GM08714 (cell line): ENCODE data around the gene PPP1R3D.
"Not testable (repeated sequence)": the region's sequence is repeated elsewhere in the genome, so short reads cannot be mapped to it uniquely, and the experiment has no call there.

Experiments
- H3K4me3 ChIP-seq: fragments of 200-500 bp; sonication (Bioruptor generic); 2 replicates; pipeline ENCODE4 v1.5.1; 2014; ENCODE audit warnings: mild to moderate bottlenecking, low read length, inconsistent platforms
- ZNF274 ChIP-seq: IDR thresholded peaks from 2 replicates; pipeline ENCODE4 v1.6.1; 2012; ENCODE audit warnings: mild to moderate bottlenecking, low read depth, low read length

Gene PPP1R3D

GRCh38 chr20:59911041-59911440, 29.1 kb downstream of the PPP1R3D start:
- H3K4me3 ChIP-seq = no peak overlapping the region
- no peak for TF ChIP-seq ZNF274

DNA sequence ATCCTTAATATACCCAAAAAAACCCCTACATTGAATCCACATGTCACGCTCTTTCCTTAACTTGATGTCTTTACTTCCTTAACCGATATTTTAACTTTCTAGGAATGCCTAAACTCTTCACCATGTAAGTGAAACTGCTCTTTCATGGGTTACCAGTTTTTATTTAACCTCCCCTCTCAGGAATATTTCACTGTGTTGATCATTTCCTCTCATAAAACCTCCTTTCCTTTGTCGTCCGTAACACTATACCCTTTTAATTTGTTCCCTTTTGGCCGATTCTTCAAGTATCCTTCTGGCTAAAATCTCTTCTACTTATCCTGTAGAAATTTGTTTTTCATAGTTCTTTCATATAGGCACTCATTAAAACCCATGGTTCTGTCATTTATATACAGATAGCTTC, 31.2 kb downstream of the PPP1R3D start:
- TF ChIP-seq ZNF274 = no peak
- no peak overlapping the region for H3K4me3 ChIP-seq

DNA sequence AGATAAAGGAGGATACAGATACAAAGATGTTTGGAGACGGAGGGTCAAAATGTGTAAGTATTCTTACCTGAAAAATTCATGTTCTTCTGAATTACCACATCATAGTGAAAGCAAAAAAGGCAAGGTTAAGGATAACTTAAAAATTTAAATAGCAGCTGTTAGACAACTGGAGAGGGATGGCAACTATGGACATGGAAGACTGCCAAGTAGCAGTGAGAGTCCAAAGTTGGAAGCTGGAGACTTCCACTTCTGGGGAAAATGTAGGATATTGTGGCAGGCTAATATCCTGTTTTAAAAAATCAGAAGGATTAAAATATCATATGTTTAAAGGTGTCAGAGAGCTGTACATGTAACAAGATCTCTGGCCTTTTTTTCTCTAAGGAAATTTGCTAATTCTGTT, 36.5 kb downstream of the PPP1R3D start:
- H3K4me3 ChIP-seq = no peak overlapping the region
- TF ChIP-seq ZNF274 = no peak

DNA sequence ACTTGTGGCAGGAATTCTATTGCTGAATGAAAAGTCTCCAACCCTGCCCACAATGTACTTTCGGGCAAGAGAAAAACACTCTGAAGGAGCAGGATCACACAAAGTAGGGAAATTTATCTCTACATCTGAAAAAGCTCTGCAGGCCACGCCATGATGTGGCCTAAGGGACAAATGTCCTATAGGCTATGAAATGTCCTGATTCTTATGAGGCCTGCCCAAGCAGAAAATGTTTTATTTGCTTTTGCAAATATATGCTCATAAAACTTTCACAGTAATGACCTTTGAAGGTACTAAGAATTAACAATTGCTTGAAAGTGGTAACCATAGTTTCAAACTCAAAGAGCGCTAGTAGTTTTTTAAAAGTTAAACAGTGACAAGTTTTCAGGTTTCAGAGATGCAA, 37.6 kb downstream of the PPP1R3D start:
- no peak for TF ChIP-seq ZNF274
- H3K4me3 ChIP-seq = no peak overlapping the region

- TF ChIP-seq ZNF274 = no peak
- H3K4me3 ChIP-seq = no peak overlapping the region
Measured at GRCh38 chr20:59895908-59896307, 44.2 kb downstream of the PPP1R3D start.

- no peak overlapping the region for H3K4me3 ChIP-seq
- TF ChIP-seq ZNF274 = no peak
Measured at GRCh38 chr20:59891581-59891980, 48.5 kb downstream of the PPP1R3D start.

GRCh38 chr20:59890035-59890434, 50.1 kb downstream of the PPP1R3D start:
- not testable (repeated sequence) for H3K4me3 ChIP-seq

- no peak overlapping the region for H3K4me3 ChIP-seq
- TF ChIP-seq ZNF274 = no peak
Measured at GRCh38 chr20:59888050-59888449, 52.1 kb downstream of the PPP1R3D start.
